Stimulated activated CD4-positive, alpha-beta T cell treated with anti-CD3 and anti-CD28 coated beads, Interleukin-2, amount 100 ng/mL, for 24 hours (primary cell): ENCODE data around the gene PEG3.

Source experiments
- DNase-seq, 2 donors: peaks; one replicate each; pipeline ENCODE4 v3.0.0-alpha.2; 2020

The PEG3 gene

GRCh38 chr19:56838909-56839651, 1.4 kb downstream of the PEG3 start:
- DNase-seq = peak in 1 of 2 donors; percentile 12

- peak in 1 of 2 donors; percentile 10 for DNase-seq
These were observed 2.3 kb downstream of the PEG3 start for GRCh38 chr19:56838024-56838908.

- DNase-seq = peak in 1 of 2 donors; percentile 2
These were observed 3.0 kb downstream of the PEG3 start for GRCh38 chr19:56837492-56838023.

GRCh38 chr19:56837004-56837403, 3.5 kb downstream of the PEG3 start:
- no peak for DNase-seq

- DNase-seq = no peak
These were observed 4.5 kb downstream of the PEG3 start for GRCh38 chr19:56836059-56836458.

GRCh38 chr19:56835401-56835800, 5.1 kb downstream of the PEG3 start:
- DNase-seq = no peak

- DNase-seq = no peak
These were observed 5.8 kb downstream of the PEG3 start for GRCh38 chr19:56834564-56835375.

- DNase-seq = no peak
These were observed 8.1 kb downstream of the PEG3 start for GRCh38 chr19:56832352-56832928.

GRCh38 chr19:56831255-56831654, 9.3 kb downstream of the PEG3 start:
- DNase-seq = no peak

- no peak for DNase-seq
These were observed 10.9 kb downstream of the PEG3 start for GRCh38 chr19:56829596-56829995.

- no peak for DNase-seq
These were observed 12.8 kb downstream of the PEG3 start for GRCh38 chr19:56827708-56828107.

GRCh38 chr19:56823956-56824355, 16.6 kb downstream of the PEG3 start:
- DNase-seq = no peak

- DNase-seq = no peak
These were observed 17.1 kb downstream of the PEG3 start for GRCh38 chr19:56823417-56823816.

GRCh38 chr19:56822755-56823154, 17.8 kb downstream of the PEG3 start:
- DNase-seq = no peak

GRCh38 chr19:56821675-56822074, 18.9 kb downstream of the PEG3 start:
- no peak for DNase-seq

- no peak for DNase-seq
These were observed 19.3 kb downstream of the PEG3 start for GRCh38 chr19:56821209-56821608.

GRCh38 chr19:56819166-56819565, 21.4 kb downstream of the PEG3 start:
- no peak for DNase-seq

GRCh38 chr19:56814656-56815055, 25.9 kb downstream of the PEG3 start:
- DNase-seq = no peak

- no peak for DNase-seq
These were observed 27.0 kb downstream of the PEG3 start for GRCh38 chr19:56813531-56813930.

- DNase-seq = no peak
These were observed 29.0 kb downstream of the PEG3 start for GRCh38 chr19:56811480-56811879.

- DNase-seq = no peak
These were observed 30.3 kb downstream of the PEG3 start for GRCh38 chr19:56810260-56810659.

GRCh38 chr19:56808717-56809392, 31.7 kb downstream of the PEG3 start:
- no peak for DNase-seq
